HEK293T (cell line): ENCODE data around the gene TRIM71.

ENCODE experiments used
- ARNT ChIP-seq: fragments of 450-650 bp; IDR thresholded peaks from 2 replicates; pipeline ENCODE4 v1.6.1; 2017; ENCODE audit warnings: mild to moderate bottlenecking
- ELF4 ChIP-seq: fragments of 450-650 bp; IDR thresholded peaks from 2 replicates; pipeline ENCODE4 v1.6.1; 2017; ENCODE audit warnings: antibody characterized with exemption
- FOXK2 ChIP-seq: fragments of 450-650 bp; IDR thresholded peaks from 2 replicates; pipeline ENCODE4 v1.6.1; 2016; ENCODE audit warnings: mild to moderate bottlenecking
- LEF1 ChIP-seq: fragments of 450-650 bp; IDR thresholded peaks from 2 replicates; pipeline ENCODE4 v1.6.1; 2017; ENCODE audit warnings: mild to moderate bottlenecking, borderline replicate concordance

DNA sequence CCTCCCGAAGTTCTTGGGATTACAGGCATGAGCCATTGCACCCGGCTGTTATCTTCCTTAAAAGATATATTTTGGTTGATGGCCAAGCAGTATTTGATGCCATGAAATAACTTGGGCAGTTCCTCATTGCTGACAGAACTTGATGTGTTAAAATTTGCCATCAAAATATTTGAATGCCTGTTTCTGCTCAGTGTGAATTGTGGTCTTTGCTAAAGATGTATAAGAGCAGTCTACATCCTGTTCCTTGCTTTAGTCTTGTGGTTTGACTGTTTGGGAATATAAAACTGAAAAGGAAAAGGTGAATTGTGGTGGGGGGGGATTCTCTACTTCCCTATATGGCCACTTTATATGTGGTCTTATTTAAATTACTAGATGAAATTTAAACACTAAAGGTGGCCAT lies 14.0 kb downstream of the TRIM71 start:
- TF ChIP-seq LEF1 (no peak), ARNT (no peak), ELF4 (no peak), FOXK2 (no peak)
